ENCODE results near the gene CAMTA1.

DNA sequence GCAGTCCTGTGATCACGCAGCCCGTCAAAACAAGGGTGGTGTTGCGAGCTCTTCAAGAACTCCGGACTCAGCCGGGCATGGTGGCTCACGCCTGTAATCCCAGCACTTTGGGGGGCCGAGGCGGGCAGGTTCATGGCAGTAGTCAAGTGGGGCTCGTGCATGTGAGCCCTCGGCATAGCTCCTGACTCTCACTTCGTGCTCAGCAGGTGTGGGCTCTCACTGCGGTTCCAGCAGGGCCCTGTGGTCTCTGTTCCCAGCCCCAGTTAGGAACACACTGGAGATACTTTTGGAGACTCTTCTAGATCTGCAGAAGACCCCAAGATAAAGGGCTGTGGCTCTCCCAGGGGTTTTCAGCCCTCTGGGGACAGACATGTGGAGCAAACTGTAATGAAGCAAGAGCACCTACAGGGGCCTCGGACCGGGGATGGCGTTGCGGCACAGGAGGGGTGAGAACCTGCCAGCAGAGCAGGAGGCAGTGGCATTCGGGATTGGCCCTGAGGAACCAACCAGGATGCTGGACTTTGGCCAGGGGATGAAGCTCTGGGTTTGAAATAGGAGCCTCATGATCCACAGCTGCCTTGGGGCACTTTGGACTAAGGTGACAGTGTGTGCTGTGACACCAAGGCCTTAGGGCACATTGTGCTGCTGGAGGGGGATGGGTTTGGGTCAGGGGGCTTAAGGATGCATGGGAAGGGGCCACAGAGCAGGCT is 443.2 kb downstream of the CAMTA1 start:
- TF ChIP-seq CTCF (tag by site-specific recombination; IDR thresholded peaks at IDR 0.05): no peak
- no peak for TF ChIP-seq ZNF10 (tag by site-specific recombination; IDR thresholded peaks at IDR 0.05)
- TF ChIP-seq ZNF610 (tag by site-specific recombination; IDR thresholded peaks at IDR 0.05; ENCODE audit: borderline replicate concordance): no peak
- no peak for TF ChIP-seq ZFP3 (tag by site-specific recombination; IDR thresholded peaks at IDR 0.05; ENCODE audit: low read depth)
- TF ChIP-seq YY1 (tag by site-specific recombination; IDR thresholded peaks at IDR 0.05): no peak
- no peak for TF ChIP-seq ZNF138 (tag by site-specific recombination; IDR thresholded peaks at IDR 0.05; ENCODE audit: borderline replicate concordance)
- TF ChIP-seq TRIM28 (IDR thresholded peaks at IDR 0.05; ENCODE audit: borderline replicate concordance, low read length): no peak
- TF ChIP-seq GLIS2 (tag by site-specific recombination; IDR thresholded peaks at IDR 0.05): no peak
- TF ChIP-seq ZBTB1 (tag by site-specific recombination; IDR thresholded peaks at IDR 0.05): no peak
- no peak for TF ChIP-seq ZNF792 (tag by site-specific recombination; IDR thresholded peaks at IDR 0.05)

Data from HEK293 (cell line).